SH-SY5Y (cell line): ENCODE data around the gene MTMR6.

Experiments
- GATA2 ChIP-seq: IDR thresholded peaks from 2 replicates; pipeline ENCODE4 v1.6.1; 2011; ENCODE audit warnings: mild to moderate bottlenecking, low read depth, low read length
- GATA3 ChIP-seq: IDR thresholded peaks from 2 replicates; pipeline ENCODE4 v1.6.1; 2011; ENCODE audit warnings: low read depth, mild to moderate bottlenecking, low read length, moderate library complexity

DNA sequence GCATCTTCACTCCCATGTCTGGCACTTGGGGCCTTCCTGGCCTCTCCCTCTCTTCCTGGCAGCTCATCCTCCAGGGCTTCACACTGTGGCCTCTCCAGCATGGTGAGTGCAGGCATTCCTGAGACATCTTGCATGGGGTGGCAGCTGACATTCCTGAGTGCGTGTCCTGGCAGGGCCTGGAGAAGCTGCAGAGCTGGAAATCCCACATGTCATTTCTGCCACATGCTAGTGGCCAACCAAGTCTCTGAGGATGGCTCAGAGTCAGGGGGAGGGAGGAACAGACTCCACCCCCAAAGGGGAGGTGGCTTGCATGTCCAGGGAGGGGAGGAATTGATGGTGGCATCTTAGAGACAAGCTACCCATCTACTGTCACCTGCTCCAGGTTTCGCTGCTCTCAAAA, 73.6 kb downstream of the MTMR6 start:
- TF ChIP-seq GATA3 (no peak), GATA2 (no peak)
